Measurements from ENCODE around the gene ME1. TPM values are rescaled to one million over a fixed set of nuclear protein-coding genes. Genes with fewer than 3 reads are reported as not detected.
A peak's percentile ranks its signal among the peaks of the same experiment; 100 is the strongest.
"Not testable (repeated sequence)": the region's sequence is repeated elsewhere in the genome, so short reads cannot be mapped to it uniquely, and the experiment has no call there.

ME1 gene
- total RNA-seq, 2 experiments from 2014 or later: not detected

- intact Hi-C loops (cut with micrococcal nuclease): no loop called here
- H3K27ac Mint-ChIP-seq: peak overlapping the region; percentile 89
- H3K9me3 Mint-ChIP-seq: no peaks in the 10 kb centered on the region
- peaks cover 2% of the 10 kb centered on the region for H3K27me3 Mint-ChIP-seq (ENCODE audit: low read depth)
- peaks cover 14% of the 10 kb centered on the region for H3K36me3 Mint-ChIP-seq (ENCODE audit: low read depth)
- peak overlapping the region; percentile 96 for H3K4me3 Mint-ChIP-seq
- no peak for DNase-seq
- CTCF ChIA-PET: interaction anchor here (0.7 to 8.4 kb wide), 2 partner anchors 100 to 126 kb away, joined by 3 to 68 read pairs; partner anchors contain the start of genes DOP1A and UBE3D
- H3K4me1 Mint-ChIP-seq (ENCODE audit: low read depth): peaks cover 38% of the 10 kb centered on the region
Measured at GRCh38 chr6:83192456-83192855, 238.4 kb downstream of the ME1 start.

- intact Hi-C loops (cut with micrococcal nuclease); H3K9me3 Mint-ChIP-seq; H3K27ac Mint-ChIP-seq; DNase-seq; H3K27me3 Mint-ChIP-seq (ENCODE audit: low read depth): not testable (repeated sequence)
- peaks cover 14% of the 10 kb centered on the region for H3K36me3 Mint-ChIP-seq (ENCODE audit: low read depth)
- peak overlapping the region; percentile 96 for H3K4me3 Mint-ChIP-seq
- H3K4me1 Mint-ChIP-seq (ENCODE audit: low read depth): peaks cover 38% of the 10 kb centered on the region
- CTCF ChIA-PET: interaction anchor here (0.7 to 8.4 kb wide), 2 partner anchors 99 to 126 kb away, joined by 3 to 68 read pairs; partner anchors contain the start of genes DOP1A and UBE3D
Measured at GRCh38 chr6:83191974-83192373, 238.9 kb downstream of the ME1 start.

- Mint-ChIP-seq H3K27ac (no peak overlapping the region), H3K4me1 (ENCODE audit: low read depth) (peaks cover 34% of the 10 kb centered on the region), H3K9me3 (no peaks in the 10 kb centered on the region), H3K36me3 (ENCODE audit: low read depth) (peaks cover 10% of the 10 kb centered on the region), H3K27me3 (ENCODE audit: low read depth) (peaks cover 2% of the 10 kb centered on the region), H3K4me3 (no peak overlapping the region)
- CTCF ChIA-PET: interaction anchor here (0.9 to 8.4 kb wide), 2 partner anchors 25 to 124 kb away, joined by 3 to 68 read pairs; partner anchors contain the start of genes DOP1A and UBE3D
- intact Hi-C loops (cut with micrococcal nuclease): no loop called here
- DNase-seq: no peak
Measured at GRCh38 chr6:83190626-83191025, 240.2 kb downstream of the ME1 start.

- H3K4me3 Mint-ChIP-seq: no peak overlapping the region
- CTCF ChIA-PET: interaction anchor here (0.6 to 8.4 kb wide), 3 partner anchors 122 to 1380 kb away, joined by 3 to 68 read pairs (median 3); partner anchors contain the start of genes DOP1A and UBE3D
- H3K4me1 Mint-ChIP-seq (ENCODE audit: low read depth): peaks cover 24% of the 10 kb centered on the region
Measured at GRCh38 chr6:83188501-83188900, 242.3 kb downstream of the ME1 start.

GRCh38 chr6:83185096-83185495, 245.8 kb downstream of the ME1 start:
- peaks cover 40% of the 10 kb centered on the region for H3K36me3 Mint-ChIP-seq (ENCODE audit: low read depth)
- no peaks in the 10 kb centered on the region for H3K9me3 Mint-ChIP-seq
- intact Hi-C loops (cut with micrococcal nuclease): no loop called here

More at GRCh38 chr6:83188501-83188900, 242.3 kb downstream of the ME1 start:
- no peaks in the 10 kb centered on the region for H3K27me3 Mint-ChIP-seq (ENCODE audit: low read depth)
- intact Hi-C loops (cut with micrococcal nuclease): no loop called here
- no peak overlapping the region for H3K27ac Mint-ChIP-seq
- no peaks in the 10 kb centered on the region for H3K9me3 Mint-ChIP-seq
- no peak for DNase-seq
- H3K36me3 Mint-ChIP-seq (ENCODE audit: low read depth): peaks cover 22% of the 10 kb centered on the region

GRCh38 chr6:83183082-83183828, 247.6 kb downstream of the ME1 start:
- CTCF ChIA-PET: interaction anchor here (0.6 to 1.6 kb wide), 3 partner anchors 22 to 118 kb away, joined by 4 to 5 read pairs (median 4); partner anchors contain the start of genes DOP1A and UBE3D
- Mint-ChIP-seq H3K36me3 (ENCODE audit: low read depth) (peaks cover 41% of the 10 kb centered on the region), H3K4me1 (ENCODE audit: low read depth) (peaks cover 8% of the 10 kb centered on the region), H3K27me3 (ENCODE audit: low read depth) (no peaks in the 10 kb centered on the region), H3K9me3 (no peaks in the 10 kb centered on the region), H3K4me3 (no peak overlapping the region), H3K27ac (no peak overlapping the region)
- no peak for DNase-seq
- intact Hi-C loops (cut with micrococcal nuclease): no loop called here

More at GRCh38 chr6:83185096-83185495, 245.8 kb downstream of the ME1 start:
- Mint-ChIP-seq H3K27me3 (ENCODE audit: low read depth) (no peaks in the 10 kb centered on the region), H3K4me1 (ENCODE audit: low read depth) (peaks cover 14% of the 10 kb centered on the region), H3K4me3 (no peak overlapping the region), H3K27ac (no peak overlapping the region)
- no peak for DNase-seq
- CTCF ChIA-PET: no interaction called here

- no peaks in the 10 kb centered on the region for H3K27me3 Mint-ChIP-seq (ENCODE audit: low read depth)
- H3K27ac Mint-ChIP-seq: no peak overlapping the region
- CTCF ChIA-PET: no interaction called here
- intact Hi-C loops (cut with micrococcal nuclease): no loop called here
- peaks cover 45% of the 10 kb centered on the region for H3K36me3 Mint-ChIP-seq (ENCODE audit: low read depth)
- no peak overlapping the region for H3K4me3 Mint-ChIP-seq
- no peaks in the 10 kb centered on the region for H3K9me3 Mint-ChIP-seq
- H3K4me1 Mint-ChIP-seq (ENCODE audit: low read depth): peaks cover 8% of the 10 kb centered on the region
- no peak for DNase-seq
Measured at GRCh38 chr6:83182114-83182513, 248.7 kb downstream of the ME1 start.

GRCh38 chr6:83180426-83180950, 250.4 kb downstream of the ME1 start:
- Mint-ChIP-seq H3K36me3 (ENCODE audit: low read depth) (peaks cover 43% of the 10 kb centered on the region), H3K27me3 (ENCODE audit: low read depth) (no peaks in the 10 kb centered on the region), H3K9me3 (no peaks in the 10 kb centered on the region), H3K27ac (no peak overlapping the region), H3K4me3 (no peak overlapping the region), H3K4me1 (ENCODE audit: low read depth) (peaks cover 8% of the 10 kb centered on the region)
- no peak for DNase-seq
- CTCF ChIA-PET: interaction anchor here (2.1 kb wide), 1 partner anchor 113 kb away, joined by 4 read pairs; the partner anchor contains the start of gene DOP1A
- intact Hi-C loops (cut with micrococcal nuclease): no loop called here

- H3K4me1 Mint-ChIP-seq (ENCODE audit: low read depth): peaks cover 3% of the 10 kb centered on the region
- H3K36me3 Mint-ChIP-seq (ENCODE audit: low read depth): peaks cover 28% of the 10 kb centered on the region
- no peak overlapping the region for H3K27ac Mint-ChIP-seq
- H3K4me3 Mint-ChIP-seq: no peak overlapping the region
- H3K27me3 Mint-ChIP-seq (ENCODE audit: low read depth): no peaks in the 10 kb centered on the region
- intact Hi-C loops (cut with micrococcal nuclease): no loop called here
- no peak for DNase-seq
- H3K9me3 Mint-ChIP-seq: no peaks in the 10 kb centered on the region
- CTCF ChIA-PET: no interaction called here
Measured at GRCh38 chr6:83176246-83176645, 254.6 kb downstream of the ME1 start.

- Mint-ChIP-seq H3K9me3 (no peaks in the 10 kb centered on the region), H3K27ac (no peak overlapping the region), H3K4me3 (no peak overlapping the region), H3K27me3 (ENCODE audit: low read depth) (no peaks in the 10 kb centered on the region), H3K36me3 (ENCODE audit: low read depth) (peaks cover 20% of the 10 kb centered on the region), H3K4me1 (ENCODE audit: low read depth) (no peaks in the 10 kb centered on the region)
- intact Hi-C loops (cut with micrococcal nuclease): no loop called here
- CTCF ChIA-PET: interaction anchor here (1.0 kb wide), 1 partner anchor 102 kb away, joined by 3 read pairs; the partner anchor contains the start of gene DOP1A
- no peak for DNase-seq
Measured at GRCh38 chr6:83169511-83169910, 261.3 kb downstream of the ME1 start.

- Mint-ChIP-seq H3K4me3 (no peak overlapping the region), H3K27ac (no peak overlapping the region), H3K4me1 (ENCODE audit: low read depth) (no peaks in the 10 kb centered on the region), H3K9me3 (no peaks in the 10 kb centered on the region), H3K36me3 (ENCODE audit: low read depth) (peaks cover 18% of the 10 kb centered on the region), H3K27me3 (ENCODE audit: low read depth) (no peaks in the 10 kb centered on the region)
- DNase-seq: no peak
- CTCF ChIA-PET: interaction anchor here (1.0 kb wide), 1 partner anchor 101 kb away, joined by 3 read pairs; the partner anchor contains the start of gene DOP1A
- intact Hi-C loops (cut with micrococcal nuclease): no loop called here
Measured at GRCh38 chr6:83169106-83169505, 261.7 kb downstream of the ME1 start.

- Mint-ChIP-seq H3K9me3 (no peaks in the 10 kb centered on the region), H3K4me1 (ENCODE audit: low read depth) (no peaks in the 10 kb centered on the region), H3K36me3 (ENCODE audit: low read depth) (peaks cover 16% of the 10 kb centered on the region), H3K27ac (no peak overlapping the region), H3K27me3 (ENCODE audit: low read depth) (no peaks in the 10 kb centered on the region), H3K4me3 (no peak overlapping the region)
- intact Hi-C loops (cut with micrococcal nuclease): no loop called here
- no peak for DNase-seq
- CTCF ChIA-PET: no interaction called here
Measured at GRCh38 chr6:83168556-83168955, 262.3 kb downstream of the ME1 start.

Data from activated naive CD4-positive, alpha-beta T cell treated with anti-CD3 and anti-CD28 coated beads for 36 hours (primary cell).